GM21717 (cell line): ENCODE results near the gene NTSR2.
"Not testable (repeated sequence)": the region's sequence is repeated elsewhere in the genome, so short reads cannot be mapped to it uniquely, and the experiment has no call there.

Source experiments
- ATAC-seq: cut with Tn5 transposase; IDR thresholded peaks from one replicate; pipeline ENCODE4 v1.9.1; 2021; ENCODE audit warnings: mild to moderate bottlenecking, moderate library complexity; ENCODE audit not compliant: unreplicated experiment

NTSR2 gene

GRCh38 chr2:11680182-11680900 is 10.3 kb upstream of the NTSR2 start:
- ATAC-seq = no peak

DNA sequence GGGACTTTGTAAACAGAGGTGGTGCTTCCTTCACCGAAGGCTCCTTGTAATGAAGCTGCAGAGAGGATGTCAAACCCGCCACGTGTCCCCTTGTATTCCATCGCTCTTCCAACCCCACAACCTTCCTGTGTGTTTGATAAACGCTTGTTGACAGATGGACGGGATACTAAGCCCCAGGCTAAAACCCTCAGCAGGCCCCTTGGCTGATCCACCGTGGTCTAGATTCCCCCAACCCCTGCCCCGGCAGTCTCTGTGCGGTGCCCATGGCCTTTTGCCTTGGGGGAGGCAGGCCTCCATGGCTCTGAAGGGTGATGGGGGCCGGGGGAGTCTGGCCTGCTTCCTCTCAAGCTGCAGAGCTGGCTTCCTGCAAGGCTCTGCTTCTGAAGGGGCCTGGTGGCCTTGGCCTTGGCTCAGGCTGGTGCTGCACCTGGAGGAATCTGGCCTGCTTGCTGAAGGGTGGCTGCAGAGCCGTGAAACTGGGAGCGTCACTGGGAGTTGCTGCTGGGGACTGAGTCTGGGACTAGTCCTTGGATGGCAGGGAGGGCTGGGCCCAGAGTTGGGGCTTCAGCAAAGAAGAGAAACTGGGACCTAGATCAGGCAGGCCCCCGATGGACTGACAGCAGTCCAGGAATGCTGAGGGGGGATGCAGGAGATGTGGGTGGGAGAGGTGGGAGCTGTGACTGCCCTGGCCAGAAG is 9.6 kb upstream of the NTSR2 start:
- no peak for ATAC-seq

DNA sequence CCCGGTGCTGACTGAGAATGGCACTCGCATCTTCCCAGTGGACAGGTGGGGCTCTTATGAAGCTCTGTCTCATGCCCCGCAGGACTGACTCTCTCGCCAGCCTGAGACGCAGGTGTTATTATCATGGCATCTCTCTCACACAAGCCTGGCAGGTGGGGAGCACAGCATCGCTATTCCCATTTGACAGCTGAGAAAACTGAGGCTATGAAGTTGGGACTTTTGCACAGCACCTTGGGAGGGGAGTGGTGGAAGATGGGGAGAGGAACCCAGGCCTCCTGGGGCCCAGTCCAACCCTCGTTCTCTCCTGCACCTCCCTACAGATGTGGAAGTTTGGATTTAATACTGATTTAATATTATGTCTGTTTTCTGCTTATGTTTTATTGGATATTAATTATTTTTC is 9.0 kb upstream of the NTSR2 start:
- no peak for ATAC-seq

GRCh38 chr2:11678306-11678960 is 8.4 kb upstream of the NTSR2 start:
- no peak for ATAC-seq

DNA sequence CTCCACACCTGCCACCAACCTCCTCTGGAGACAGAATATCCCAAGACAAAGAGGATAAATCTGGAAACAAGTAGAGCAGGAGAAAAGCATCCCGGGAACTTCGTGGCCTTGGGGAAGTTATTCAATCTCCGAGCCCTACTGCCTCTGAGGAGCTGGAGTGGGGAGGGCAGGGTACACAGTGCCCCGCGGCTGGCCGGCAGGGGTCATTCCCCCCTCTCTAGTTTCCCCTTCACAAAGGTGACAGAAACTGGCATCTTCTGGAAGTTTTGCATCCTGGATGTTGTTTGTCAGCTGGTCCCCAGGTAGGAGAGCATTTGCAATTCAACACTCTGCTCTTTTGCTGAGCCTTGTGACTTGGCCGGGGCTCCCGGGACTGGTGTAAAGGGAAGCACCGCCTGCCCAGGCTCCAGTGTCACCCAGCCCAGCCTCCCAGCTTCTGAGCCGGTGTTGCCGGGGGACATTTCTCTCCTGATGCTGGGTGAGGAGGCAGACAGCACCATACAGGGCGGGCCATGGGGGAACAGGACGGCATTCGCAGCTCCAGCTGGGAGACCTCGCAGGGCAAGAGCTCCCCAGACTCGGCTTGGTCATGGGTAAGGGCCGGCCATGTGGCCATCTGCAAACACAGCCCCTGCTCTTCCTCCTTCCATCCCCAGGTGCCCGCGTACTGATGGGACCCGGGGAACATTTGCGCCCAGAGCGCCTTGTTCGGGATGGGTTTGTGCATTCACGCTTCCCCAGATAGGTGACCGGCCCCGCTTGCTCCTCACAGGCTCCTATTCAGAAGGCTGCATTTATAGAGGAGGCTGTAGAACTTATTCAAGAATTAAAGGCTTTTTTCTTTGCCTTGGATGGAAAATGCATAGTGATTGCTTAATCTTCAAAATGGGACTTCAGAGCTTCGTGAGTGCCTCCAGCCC is 7.4 kb upstream of the NTSR2 start:
- no peak for ATAC-seq

DNA sequence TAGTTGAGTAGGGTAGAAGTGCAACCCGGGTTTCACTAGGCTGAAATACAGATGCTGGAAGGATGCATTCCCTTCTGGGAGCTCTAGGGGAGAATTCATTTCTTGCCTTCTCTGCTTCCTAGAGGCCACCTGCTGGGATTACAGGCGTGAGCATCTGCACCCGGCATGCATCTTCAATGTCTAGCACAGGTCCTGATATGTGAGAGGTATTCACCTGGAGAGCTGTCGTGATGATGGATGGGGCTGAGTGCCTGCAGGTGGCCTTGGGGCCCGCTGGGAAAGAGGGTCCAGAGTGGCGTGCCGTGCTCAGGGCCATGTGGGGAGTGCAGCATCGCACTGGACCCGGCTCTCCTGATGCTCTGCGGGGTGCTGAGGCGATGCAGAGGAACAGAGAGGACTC is 6.6 kb upstream of the NTSR2 start:
- ATAC-seq = no peak

DNA sequence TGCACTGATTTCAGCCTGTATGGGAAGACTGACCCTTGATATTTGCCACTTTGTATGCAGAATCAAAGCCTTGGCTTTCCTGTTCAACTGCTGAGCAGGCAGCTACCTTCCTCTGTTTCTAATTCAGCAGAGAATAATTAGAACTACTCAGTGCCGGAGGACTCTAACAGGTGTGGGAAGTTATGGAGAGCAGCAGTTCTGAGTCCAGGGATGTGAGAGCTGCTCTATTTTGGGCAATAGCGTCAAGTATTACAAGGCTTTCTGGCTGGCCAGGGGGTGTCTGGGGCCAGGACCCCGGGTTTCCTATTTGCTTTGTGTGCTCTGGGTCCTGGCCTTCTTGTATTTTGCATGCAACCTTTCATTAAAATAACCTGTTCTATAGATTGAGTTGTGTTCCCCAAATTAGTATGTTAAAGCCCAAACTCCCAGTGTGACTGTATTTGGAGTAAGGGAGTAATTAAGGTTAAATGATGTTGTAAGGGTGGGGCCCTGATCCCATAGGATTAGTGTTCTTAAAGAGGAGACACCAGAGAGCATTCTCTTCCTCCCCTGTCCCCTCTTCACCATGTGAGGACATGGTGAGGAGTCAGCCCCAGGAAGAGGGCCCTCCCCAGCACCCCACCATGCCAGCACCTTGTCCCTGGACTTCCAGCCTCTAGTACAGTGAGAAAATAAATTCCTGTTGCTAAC is 5.6 kb upstream of the NTSR2 start:
- no peak for ATAC-seq

- ATAC-seq = no peak
These were observed 5.0 kb upstream of the NTSR2 start for GRCh38 chr2:11674983-11675382.

- no peak for ATAC-seq
These were observed 2.4 kb upstream of the NTSR2 start for GRCh38 chr2:11672407-11672806.

- ATAC-seq = no peak
These were observed 1.9 kb downstream of the NTSR2 start for GRCh38 chr2:11667866-11668637.

GRCh38 chr2:11667194-11667593 is 2.8 kb downstream of the NTSR2 start:
- no peak for ATAC-seq

- no peak for ATAC-seq
These were observed 4.3 kb downstream of the NTSR2 start for GRCh38 chr2:11665510-11666362.

DNA sequence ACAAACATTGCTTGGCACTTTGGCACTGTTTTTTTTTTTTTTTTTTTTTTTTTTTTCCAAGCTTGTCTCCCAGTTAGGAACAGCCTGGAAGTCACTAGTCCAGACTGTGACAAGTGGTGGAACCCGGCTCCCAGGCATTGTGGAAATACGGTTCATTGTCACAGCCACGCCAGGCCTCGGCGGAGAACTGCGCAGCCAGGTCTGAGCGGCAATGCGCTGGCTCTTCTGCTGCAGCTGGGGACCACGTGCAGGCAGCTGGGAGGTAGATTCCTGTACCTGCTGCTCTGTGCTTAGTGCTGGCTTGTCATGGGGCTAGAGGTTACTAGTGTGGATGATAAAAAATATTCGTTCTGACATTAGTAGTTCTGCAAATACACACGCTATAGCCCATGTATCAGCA is 5.0 kb downstream of the NTSR2 start:
- ATAC-seq = no peak

DNA sequence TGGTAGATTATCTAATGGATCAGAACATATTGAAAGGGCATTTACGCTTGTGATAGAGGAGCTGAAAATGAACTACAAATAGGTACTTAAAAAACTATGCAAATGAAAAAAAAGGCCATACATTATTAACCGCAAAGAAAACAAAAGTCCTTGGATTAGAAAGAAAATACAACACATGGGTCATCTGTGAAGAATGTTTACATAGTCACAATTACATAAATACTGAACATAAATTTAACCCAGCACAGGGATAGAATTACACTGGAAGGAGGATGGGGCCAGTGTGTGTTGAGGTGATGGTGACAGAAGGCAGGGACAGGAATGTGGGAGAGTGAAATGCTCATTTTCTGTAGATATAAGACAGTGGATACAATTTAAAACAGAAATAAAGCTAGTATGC is 6.6 kb downstream of the NTSR2 start:
- ATAC-seq = no peak

GRCh38 chr2:11662882-11663281 is 7.1 kb downstream of the NTSR2 start:
- ATAC-seq = no peak

GRCh38 chr2:11661891-11662435 is 8.0 kb downstream of the NTSR2 start:
- no peak for ATAC-seq

- not testable (repeated sequence) for ATAC-seq
These were observed 9.6 kb downstream of the NTSR2 start for GRCh38 chr2:11660396-11660795.

- no peak for ATAC-seq
These were observed 10.1 kb downstream of the NTSR2 start for GRCh38 chr2:11659851-11660250.

GRCh38 chr2:11659115-11659475 is 10.9 kb downstream of the NTSR2 start:
- no peak for ATAC-seq
